ENCODE results near the gene USP21.

- no peak for TF ChIP-seq CTCF (IDR thresholded peaks at IDR 0.05)
- TF ChIP-seq POLR2A (IDR thresholded peaks at IDR 0.05): no peak
- no peak for TF ChIP-seq POLR2AphosphoS5 (IDR thresholded peaks at IDR 0.05)
- no peak for TF ChIP-seq EP300 (IDR thresholded peaks at IDR 0.05)
Measured at GRCh38 chr1:161157867-161158266, 1.4 kb upstream of the USP21 start.
